Activated naive CD8-positive, alpha-beta T cell (primary cell): ENCODE results near the gene INPP5E.
A peak's percentile ranks its signal among the peaks of the same experiment; 100 is the strongest.

Experiments used
- H3K27ac Mint-ChIP-seq: one replicate; pipeline ENCODE4 v1.8.0; 2021; ENCODE audit warnings: mixed read lengths
- H3K27me3 Mint-ChIP-seq: one replicate; pipeline ENCODE4 v1.8.0; 2021; ENCODE audit warnings: mixed read lengths
- H3K36me3 Mint-ChIP-seq: one replicate; pipeline ENCODE4 v1.8.0; 2021; ENCODE audit warnings: mixed read lengths
- H3K4me1 Mint-ChIP-seq: one replicate; pipeline ENCODE4 v1.8.0; 2021; ENCODE audit warnings: low read depth, mixed read lengths
- H3K4me3 Mint-ChIP-seq: one replicate; pipeline ENCODE4 v1.8.0; 2021; ENCODE audit warnings: mild to moderate bottlenecking, mixed read lengths
- H3K9me3 Mint-ChIP-seq: one replicate; pipeline ENCODE4 v1.8.0; 2021; ENCODE audit warnings: low read depth, mixed read lengths

INPP5E gene

GRCh38 chr9:136400038-136400834, 39.4 kb downstream of the INPP5E start, which contains the start of gene SNAPC4:
SNAPC4 (minus strand) TSS chr9:136400170; CDS start chr9:136398428, 1,742 bp downstream.
- H3K4me1 Mint-ChIP-seq, result peaks cover 40% of the 10 kb centered on the region
- H3K27ac Mint-ChIP-seq, result peak within 1 kb of the TSS; percentile 91
- H3K9me3 Mint-ChIP-seq, result no peaks in the 10 kb centered on the region
- H3K27me3 Mint-ChIP-seq, result no peaks in the 10 kb centered on the region
- peak within 1 kb of the TSS; percentile 92 for H3K4me3 Mint-ChIP-seq
- peaks cover 9% of the 10 kb centered on the region for H3K36me3 Mint-ChIP-seq

- H3K27me3 Mint-ChIP-seq, result no peaks in the 10 kb centered on the region
- peaks cover 31% of the 10 kb centered on the region for H3K4me1 Mint-ChIP-seq
- peak overlapping the region; percentile 92 for H3K4me3 Mint-ChIP-seq
- H3K9me3 Mint-ChIP-seq, result no peaks in the 10 kb centered on the region
- H3K27ac Mint-ChIP-seq, result peak overlapping the region; percentile 91
- peaks cover 7% of the 10 kb centered on the region for H3K36me3 Mint-ChIP-seq
Observed at GRCh38 chr9:136399176-136400037, 40.2 kb downstream of the INPP5E start.

GRCh38 chr9:136398286-136398685, 41.4 kb downstream of the INPP5E start:
- H3K4me3 Mint-ChIP-seq, result peak overlapping the region; percentile 92
- no peak overlapping the region for H3K27ac Mint-ChIP-seq
- H3K4me1 Mint-ChIP-seq, result peaks cover 20% of the 10 kb centered on the region
- H3K36me3 Mint-ChIP-seq, result peaks cover 7% of the 10 kb centered on the region
- no peaks in the 10 kb centered on the region for H3K9me3 Mint-ChIP-seq
- H3K27me3 Mint-ChIP-seq, result no peaks in the 10 kb centered on the region

GRCh38 chr9:136397643-136398042, 42.0 kb downstream of the INPP5E start:
- Mint-ChIP-seq H3K4me3 (no peak overlapping the region), H3K27ac (no peak overlapping the region), H3K27me3 (no peaks in the 10 kb centered on the region), H3K9me3 (no peaks in the 10 kb centered on the region), H3K36me3 (peaks cover 7% of the 10 kb centered on the region), H3K4me1 (peaks cover 18% of the 10 kb centered on the region)

- no peaks in the 10 kb centered on the region for H3K9me3 Mint-ChIP-seq
- H3K4me1 Mint-ChIP-seq, result peaks cover 12% of the 10 kb centered on the region
- no peak overlapping the region for H3K4me3 Mint-ChIP-seq
- H3K36me3 Mint-ChIP-seq, result peaks cover 8% of the 10 kb centered on the region
- H3K27ac Mint-ChIP-seq, result no peak overlapping the region
- no peaks in the 10 kb centered on the region for H3K27me3 Mint-ChIP-seq
Observed at GRCh38 chr9:136396219-136396515, 43.5 kb downstream of the INPP5E start.

GRCh38 chr9:136395345-136396218, 44.1 kb downstream of the INPP5E start:
- H3K4me1 Mint-ChIP-seq, result peaks cover 12% of the 10 kb centered on the region
- H3K36me3 Mint-ChIP-seq, result peaks cover 8% of the 10 kb centered on the region
- H3K4me3 Mint-ChIP-seq, result no peak overlapping the region
- H3K27me3 Mint-ChIP-seq, result no peaks in the 10 kb centered on the region
- no peak overlapping the region for H3K27ac Mint-ChIP-seq
- no peaks in the 10 kb centered on the region for H3K9me3 Mint-ChIP-seq

- Mint-ChIP-seq H3K9me3 (no peaks in the 10 kb centered on the region), H3K4me3 (no peak overlapping the region), H3K27me3 (no peaks in the 10 kb centered on the region), H3K27ac (no peak overlapping the region), H3K36me3 (peaks cover 8% of the 10 kb centered on the region), H3K4me1 (peaks cover 12% of the 10 kb centered on the region)
Observed at GRCh38 chr9:136395020-136395340, 44.7 kb downstream of the INPP5E start.

GRCh38 chr9:136394312-136395019, 45.2 kb downstream of the INPP5E start:
- Mint-ChIP-seq H3K27ac (no peak overlapping the region), H3K36me3 (peaks cover 8% of the 10 kb centered on the region), H3K4me3 (no peak overlapping the region), H3K27me3 (no peaks in the 10 kb centered on the region), H3K4me1 (peaks cover 12% of the 10 kb centered on the region), H3K9me3 (no peaks in the 10 kb centered on the region)

GRCh38 chr9:136393531-136393930, 46.1 kb downstream of the INPP5E start:
- Mint-ChIP-seq H3K4me1 (peaks cover 4% of the 10 kb centered on the region), H3K36me3 (peaks cover 5% of the 10 kb centered on the region), H3K9me3 (no peaks in the 10 kb centered on the region), H3K27ac (no peak overlapping the region), H3K4me3 (no peak overlapping the region), H3K27me3 (no peaks in the 10 kb centered on the region)

GRCh38 chr9:136392538-136393449, 46.9 kb downstream of the INPP5E start:
- peaks cover 7% of the 10 kb centered on the region for H3K36me3 Mint-ChIP-seq
- H3K4me1 Mint-ChIP-seq, result no peaks in the 10 kb centered on the region
- H3K4me3 Mint-ChIP-seq, result no peak overlapping the region
- H3K27me3 Mint-ChIP-seq, result no peaks in the 10 kb centered on the region
- no peaks in the 10 kb centered on the region for H3K9me3 Mint-ChIP-seq
- H3K27ac Mint-ChIP-seq, result no peak overlapping the region

- no peak overlapping the region for H3K4me3 Mint-ChIP-seq
- no peaks in the 10 kb centered on the region for H3K27me3 Mint-ChIP-seq
- no peaks in the 10 kb centered on the region for H3K4me1 Mint-ChIP-seq
- H3K36me3 Mint-ChIP-seq, result peaks cover 10% of the 10 kb centered on the region
- H3K9me3 Mint-ChIP-seq, result no peaks in the 10 kb centered on the region
- no peak overlapping the region for H3K27ac Mint-ChIP-seq
Observed at GRCh38 chr9:136391737-136392537, 47.7 kb downstream of the INPP5E start.

GRCh38 chr9:136389396-136389795, 50.2 kb downstream of the INPP5E start:
- Mint-ChIP-seq H3K9me3 (no peaks in the 10 kb centered on the region), H3K36me3 (peaks cover 17% of the 10 kb centered on the region), H3K4me1 (peaks cover 19% of the 10 kb centered on the region), H3K4me3 (no peak overlapping the region), H3K27ac (no peak overlapping the region), H3K27me3 (no peaks in the 10 kb centered on the region)

- peaks cover 20% of the 10 kb centered on the region for H3K36me3 Mint-ChIP-seq
- H3K4me1 Mint-ChIP-seq, result peaks cover 19% of the 10 kb centered on the region
- no peak overlapping the region for H3K27ac Mint-ChIP-seq
- H3K27me3 Mint-ChIP-seq, result no peaks in the 10 kb centered on the region
- H3K9me3 Mint-ChIP-seq, result no peaks in the 10 kb centered on the region
- no peak overlapping the region for H3K4me3 Mint-ChIP-seq
Observed at GRCh38 chr9:136387217-136387616, 52.4 kb downstream of the INPP5E start.
